CD4-positive, CD25-positive, alpha-beta regulatory T cell (primary cell): Measurements from ENCODE around the gene MANSC1. TPM values are rescaled to one million over a fixed set of nuclear protein-coding genes. Genes with fewer than 3 reads are reported as not detected.
"Not testable (repeated sequence)": the region's sequence is repeated elsewhere in the genome, so short reads cannot be mapped to it uniquely, and the experiment has no call there.

Experiments
- ATAC-seq, 2 donors: fragments of 150-1000 bp; cut with Tn5 transposase; one replicate each; pipeline ENCODE4 v1.10.0; 2021; ENCODE audit warnings: low read depth in 2 of 2, moderate number of reproducible peaks in 2 of 2, moderate library complexity in 1 of 2
- DNase-seq, 3 donors: peaks; one replicate each; pipeline versions ENCODE4 v3.0.0 to v3.0.0-alpha.2; 2012 to 2022; ENCODE audit warnings: mixed read lengths in 1 of 3
- H3K27ac ChIP-seq: one replicate; pipeline ENCODE4 v1.7.0; 2013; ENCODE audit warnings: mild to moderate bottlenecking, low read length; ENCODE audit not compliant: insufficient read depth, poor library complexity, severe bottlenecking
- H3K27me3 ChIP-seq: one replicate; pipeline ENCODE4 v1.7.0; 2013; ENCODE audit warnings: low read length; ENCODE audit not compliant: control insufficient read depth, insufficient read depth
- H3K36me3 ChIP-seq: one replicate; pipeline ENCODE4 v1.7.0; 2013; ENCODE audit warnings: mild to moderate bottlenecking, low read length, moderate library complexity; ENCODE audit not compliant: control insufficient read depth, insufficient read depth
- H3K4me1 ChIP-seq: 2 replicates; pipeline ENCODE4 v1.7.0; 2013; ENCODE audit warnings: mild to moderate bottlenecking, low read length; ENCODE audit not compliant: insufficient read depth, control insufficient read depth, poor library complexity, severe bottlenecking
- H3K4me3 ChIP-seq: one replicate; pipeline ENCODE4 v1.7.0; 2013; ENCODE audit warnings: low read depth, mild to moderate bottlenecking, low read length, moderate library complexity
- H3K9me3 ChIP-seq, 2 experiments: 1 replicate in 1 of 2; 2 replicates in 1 of 2; pipeline ENCODE4 v1.7.0; 2013; ENCODE audit warnings: low read length in 2 of 2, mild to moderate bottlenecking in 1 of 2, moderate library complexity in 1 of 2; ENCODE audit not compliant: control insufficient read depth in 2 of 2
- H3K27ac Mint-ChIP-seq, 3 donors: one replicate each; pipeline ENCODE4 v1.8.0; 2020 to 2022; ENCODE audit warnings: mild to moderate bottlenecking in 3 of 3, mixed read lengths in 3 of 3, moderate library complexity in 2 of 3
- H3K27me3 Mint-ChIP-seq: one replicate; pipeline ENCODE4 v1.8.0; 2022; ENCODE audit warnings: mild to moderate bottlenecking, mixed read lengths
- H3K36me3 Mint-ChIP-seq: one replicate; pipeline ENCODE4 v1.8.0; 2020; ENCODE audit warnings: mixed read lengths
- H3K4me1 Mint-ChIP-seq, 4 donors: one replicate each; pipeline ENCODE4 v1.8.0; 2020 to 2022; ENCODE audit warnings: mixed read lengths in 4 of 4, mild to moderate bottlenecking in 1 of 4
- H3K4me3 Mint-ChIP-seq, 4 donors: one replicate each; pipeline ENCODE4 v1.8.0; 2020 to 2022; ENCODE audit warnings: mild to moderate bottlenecking in 4 of 4, mixed read lengths in 4 of 4, moderate library complexity in 3 of 4
- H3K9me3 Mint-ChIP-seq, 7 donors: one replicate each; pipeline ENCODE4 v1.8.0; 2020 to 2022; ENCODE audit warnings: mixed read lengths in 7 of 7, mild to moderate bottlenecking in 3 of 7, moderate library complexity in 2 of 7
- polyA plus RNA-seq, 4 donors: library from polyadenylated mRNA; unstranded; fragments of 300-500 nt; fragmentation: Illumina TruSeq; gene quantifications; one replicate each; pipeline ENCODE4 v1.2.3, GENCODE V29; 2021
- total RNA-seq: library from RNA; stranded (reverse); gene quantifications from one replicate; pipeline ENCODE4 v1.2.3, GENCODE V29; 2022

MANSC1 gene
- total and polyA plus RNA-seq, 5 donors from 2014 or later = 0.22 to 1.3 (median 0.54) TPM

- not testable (repeated sequence) for H3K27ac ChIP-seq, H3K27me3 Mint-ChIP-seq, DNase-seq, ATAC-seq, H3K27me3 ChIP-seq, H3K9me3 Mint-ChIP-seq, H3K9me3 ChIP-seq, H3K36me3 Mint-ChIP-seq, H3K27ac Mint-ChIP-seq, H3K4me3 ChIP-seq, H3K36me3 ChIP-seq
- Mint-ChIP-seq H3K4me1 (peaks cover 17 to 45% (median 28%) of the 10 kb centered on the region in 4 donors), H3K4me3 (peak overlapping the region in 2 of 4 donors; percentile 22 to 68)
- peaks cover 20% of the 10 kb centered on the region for H3K4me1 ChIP-seq
Observed at GRCh38 chr12:12351468-12352185, 1.6 kb upstream of the MANSC1 start.

DNA sequence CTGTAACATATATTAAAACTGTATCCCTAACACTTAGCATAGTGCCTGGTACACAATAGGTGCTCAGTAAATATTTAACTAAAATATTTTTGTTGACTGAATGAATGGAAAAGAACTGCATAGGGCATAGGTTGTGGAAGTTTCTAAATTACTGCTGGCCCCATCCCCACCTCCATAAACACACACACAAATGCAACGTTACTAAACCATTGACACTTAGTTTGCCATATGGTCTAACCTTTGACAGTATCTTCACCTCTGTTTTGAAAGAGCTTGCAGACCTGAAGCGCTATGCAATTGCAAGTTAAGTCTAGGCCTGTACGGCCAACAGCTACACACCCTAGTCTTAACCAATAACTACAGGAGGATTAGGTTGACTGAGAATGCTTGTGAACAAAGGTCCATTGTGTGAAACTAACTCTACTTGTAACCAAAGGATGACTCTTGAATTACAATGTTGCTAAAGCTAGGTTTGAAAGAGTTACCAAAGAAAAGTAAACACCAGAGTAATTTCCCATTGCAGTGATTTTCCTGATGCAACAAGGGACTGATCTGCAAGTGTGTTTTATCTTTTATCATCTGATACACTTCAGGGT lies 924 bp upstream of the MANSC1 start:
- Histone ChIP-seq H3K4me1 (peaks cover 16% of the 10 kb centered on the region), H3K27me3 (no peaks in the 10 kb centered on the region), H3K36me3 (no peaks in the 10 kb centered on the region), H3K9me3 (no peaks in the 10 kb centered on the region), H3K4me3 (peak overlapping the region; percentile 52), H3K27ac (no peak overlapping the region)
- H3K27ac Mint-ChIP-seq = peak overlapping the region; percentile 45 to 63 (median 52)
- peaks cover 0 to 5% (median 0%) of the 10 kb centered on the region in 7 donors for H3K9me3 Mint-ChIP-seq
- no peaks in the 10 kb centered on the region for H3K36me3 Mint-ChIP-seq
- no peak for DNase-seq
- H3K27me3 Mint-ChIP-seq = no peaks in the 10 kb centered on the region
- H3K4me1 Mint-ChIP-seq = peaks cover 15 to 39% (median 26%) of the 10 kb centered on the region in 4 donors
- no peak for ATAC-seq
- H3K4me3 Mint-ChIP-seq = peak overlapping the region; percentile 68 to 83 (median 76)

DNA sequence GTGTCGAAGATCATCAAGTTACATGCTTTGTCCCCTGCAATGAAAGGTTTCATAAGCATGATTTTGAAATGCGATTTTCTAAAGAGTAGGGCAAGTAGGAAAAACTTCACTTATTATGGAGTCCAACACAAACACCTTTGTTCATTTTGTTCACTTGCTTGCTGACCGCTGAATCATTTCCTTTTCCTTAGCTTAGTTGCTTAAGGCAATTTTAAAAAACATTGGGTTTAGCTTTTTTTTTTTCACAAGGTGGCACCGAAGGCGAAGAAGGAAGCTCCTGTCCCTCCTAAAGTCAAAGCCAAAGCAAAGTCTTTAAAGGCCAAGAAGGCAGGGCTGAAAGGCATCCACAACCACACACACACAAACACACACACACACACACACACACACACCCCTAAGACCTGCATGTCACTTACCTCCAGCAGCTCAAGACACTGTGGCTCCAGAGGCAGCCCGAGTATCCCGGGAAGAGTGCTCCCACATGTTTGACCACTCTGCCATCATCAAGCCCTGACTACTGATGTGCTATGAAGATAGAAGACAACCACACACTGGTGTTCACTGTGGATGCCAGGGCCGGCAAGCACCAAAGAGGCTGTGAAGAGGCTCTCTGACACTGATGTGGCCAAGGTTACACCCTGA lies 11.4 kb downstream of the MANSC1 start:
- Histone ChIP-seq H3K27ac (no peak overlapping the region), H3K4me1 (no peaks in the 10 kb centered on the region), H3K36me3 (no peaks in the 10 kb centered on the region), H3K27me3 (no peaks in the 10 kb centered on the region), H3K4me3 (no peak overlapping the region), H3K9me3 (no peaks in the 10 kb centered on the region)
- H3K4me1 Mint-ChIP-seq = peaks cover 9 to 19% (median 12%) of the 10 kb centered on the region in 4 donors
- ATAC-seq (no peak), DNase-seq (no peak)
- H3K27me3 Mint-ChIP-seq = peaks cover 13% of the 10 kb centered on the region
- H3K36me3 Mint-ChIP-seq = no peaks in the 10 kb centered on the region
- H3K9me3 Mint-ChIP-seq = peaks cover 0 to 2% (median 0%) of the 10 kb centered on the region in 7 donors
- no peak overlapping the region for H3K4me3 Mint-ChIP-seq
- peak overlapping the region in 1 of 3 donors; percentile 12 for H3K27ac Mint-ChIP-seq

DNA sequence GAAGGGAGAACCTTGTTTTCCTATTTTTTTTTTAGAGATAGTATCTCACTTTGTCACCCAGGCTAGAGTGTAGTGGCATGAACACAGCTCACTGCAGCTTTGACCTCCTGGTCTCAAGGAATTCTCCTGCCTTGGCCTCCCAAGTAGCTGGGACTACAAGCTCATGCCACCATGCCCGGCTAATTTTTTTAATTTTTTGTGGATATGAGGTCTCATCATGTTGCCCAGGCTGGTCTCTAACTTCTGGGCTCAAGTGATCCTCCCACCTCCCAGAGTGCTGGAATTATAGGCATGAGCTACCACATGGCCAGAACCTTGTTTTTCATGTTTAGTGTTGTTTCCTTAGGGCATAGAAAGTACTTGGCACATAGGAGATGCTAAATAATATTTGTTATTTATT lies 13.5 kb downstream of the MANSC1 start:
- Histone ChIP-seq H3K4me3 (no peak overlapping the region), H3K4me1 (no peaks in the 10 kb centered on the region), H3K27me3 (no peaks in the 10 kb centered on the region), H3K36me3 (no peaks in the 10 kb centered on the region), H3K27ac (no peak overlapping the region), H3K9me3 (no peaks in the 10 kb centered on the region)
- H3K4me3 Mint-ChIP-seq = no peak overlapping the region
- H3K27me3 Mint-ChIP-seq = peaks cover 20% of the 10 kb centered on the region
- DNase-seq = no peak
- H3K4me1 Mint-ChIP-seq = peaks cover 9 to 19% (median 12%) of the 10 kb centered on the region in 4 donors
- no peak overlapping the region for H3K27ac Mint-ChIP-seq
- H3K9me3 Mint-ChIP-seq = peaks cover 0 to 2% (median 0%) of the 10 kb centered on the region in 7 donors
- no peak for ATAC-seq
- no peaks in the 10 kb centered on the region for H3K36me3 Mint-ChIP-seq

DNA sequence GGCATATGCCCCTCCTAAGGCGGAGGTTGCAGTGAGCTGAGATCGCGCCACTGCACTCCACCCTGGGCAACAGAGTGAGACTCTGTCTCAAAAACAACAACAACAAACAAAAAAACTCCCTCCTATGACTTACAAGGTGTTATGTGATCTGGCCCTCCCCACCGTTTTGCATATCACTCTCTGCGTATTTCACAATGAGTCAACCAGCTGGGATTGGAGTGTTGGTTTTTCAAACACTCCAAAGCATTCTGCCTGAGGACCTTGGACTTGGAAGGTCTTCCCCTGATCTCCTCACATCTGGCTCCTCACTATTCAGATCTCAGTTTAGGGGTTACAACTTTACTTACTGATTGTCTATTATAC lies 14.0 kb downstream of the MANSC1 start:
- no peak for ATAC-seq
- Histone ChIP-seq H3K4me1 (no peaks in the 10 kb centered on the region), H3K27me3 (no peaks in the 10 kb centered on the region), H3K9me3 (no peaks in the 10 kb centered on the region), H3K36me3 (no peaks in the 10 kb centered on the region), H3K27ac (no peak overlapping the region), H3K4me3 (no peak overlapping the region)
- no peak for DNase-seq
- H3K27me3 Mint-ChIP-seq = peaks cover 25% of the 10 kb centered on the region
- H3K36me3 Mint-ChIP-seq = no peaks in the 10 kb centered on the region
- no peak overlapping the region for H3K27ac Mint-ChIP-seq
- H3K4me3 Mint-ChIP-seq = no peak overlapping the region
- peaks cover 0 to 2% (median 0%) of the 10 kb centered on the region in 7 donors for H3K9me3 Mint-ChIP-seq
- H3K4me1 Mint-ChIP-seq = peaks cover 9 to 19% (median 12%) of the 10 kb centered on the region in 4 donors

- Mint-ChIP-seq H3K4me3 (peak overlapping the region in 1 of 4 donors; percentile 38), H3K27me3 (peaks cover 22% of the 10 kb centered on the region), H3K4me1 (peaks cover 9 to 19% (median 12%) of the 10 kb centered on the region in 4 donors), H3K9me3 (peaks cover 0 to 1% (median 0%) of the 10 kb centered on the region in 7 donors), H3K27ac (peak overlapping the region in 2 of 3 donors; percentile 31 to 52), H3K36me3 (no peaks in the 10 kb centered on the region)
- Histone ChIP-seq H3K4me1 (no peaks in the 10 kb centered on the region), H3K9me3 (no peaks in the 10 kb centered on the region), H3K27me3 (no peaks in the 10 kb centered on the region), H3K4me3 (no peak overlapping the region), H3K36me3 (no peaks in the 10 kb centered on the region), H3K27ac (no peak overlapping the region)
- DNase-seq (peak; percentile 37 to 77 (median 71)), ATAC-seq (peak; percentile 72 to 74)
Observed at GRCh38 chr12:12334367-12335040, 15.5 kb downstream of the MANSC1 start.

- ATAC-seq = no peak
- Histone ChIP-seq H3K4me3 (no peak overlapping the region), H3K36me3 (no peaks in the 10 kb centered on the region), H3K27ac (no peak overlapping the region), H3K27me3 (no peaks in the 10 kb centered on the region), H3K4me1 (no peaks in the 10 kb centered on the region), H3K9me3 (no peaks in the 10 kb centered on the region)
- Mint-ChIP-seq H3K27me3 (peaks cover 22% of the 10 kb centered on the region), H3K4me3 (no peak overlapping the region), H3K9me3 (no peaks in the 10 kb centered on the region), H3K4me1 (peaks cover 9 to 19% (median 11%) of the 10 kb centered on the region in 4 donors), H3K27ac (peak overlapping the region in 2 of 3 donors; percentile 31 to 52), H3K36me3 (no peaks in the 10 kb centered on the region)
- no peak for DNase-seq
Observed at GRCh38 chr12:12333407-12334366, 16.4 kb downstream of the MANSC1 start.
